Muscle layer of duodenum (tissue), 2 donors: ENCODE results near the gene NLRC4.
"Not testable (repeated sequence)": the region's sequence is repeated elsewhere in the genome, so short reads cannot be mapped to it uniquely, and the experiment has no call there.

Experiments
- H3K27ac ChIP-seq: one replicate; pipeline ENCODE4 v1.7.0; 2013; ENCODE audit warnings: mild to moderate bottlenecking, low read length
- H3K27me3 ChIP-seq: one replicate; pipeline ENCODE4 v1.7.0; 2013; ENCODE audit warnings: low read depth, mild to moderate bottlenecking, control low read depth, low read length
- H3K36me3 ChIP-seq, 2 donors: one replicate each; pipeline ENCODE4 v1.7.0; 2013; ENCODE audit warnings: low read length in 2 of 2, control low read depth in 1 of 2, mild to moderate bottlenecking in 1 of 2; ENCODE audit not compliant: insufficient read depth in 2 of 2, control insufficient read depth in 1 of 2
- H3K4me1 ChIP-seq, 2 donors: one replicate each; pipeline ENCODE4 v1.7.0; 2013; ENCODE audit warnings: low read length in 2 of 2, mild to moderate bottlenecking in 2 of 2, control low read depth in 1 of 2, moderate library complexity in 1 of 2; ENCODE audit not compliant: insufficient read depth in 2 of 2, control insufficient read depth in 1 of 2
- H3K4me3 ChIP-seq, 2 donors: one replicate each; pipeline ENCODE4 v1.7.0; 2013; ENCODE audit warnings: low read length in 2 of 2, low read depth in 1 of 2, mild to moderate bottlenecking in 1 of 2
- H3K9me3 ChIP-seq, 2 donors: one replicate each; pipeline ENCODE4 v1.7.0; 2013; ENCODE audit warnings: low read length in 2 of 2, control low read depth in 1 of 2, mild to moderate bottlenecking in 1 of 2; ENCODE audit not compliant: control insufficient read depth in 1 of 2
- donor health status: healthy.

The NLRC4 gene

GRCh38 chr2:32264422-32265105 is at the start of gene NLRC4:
NLRC4 (minus strand) TSS chr2:32264886; CDS start chr2:32256775, 8,111 bp downstream.
- Histone ChIP-seq H3K9me3 (no peaks in the 10 kb centered on the region), H3K4me1 (no peaks in the 10 kb centered on the region), H3K4me3 (peak within 1 kb of the TSS in 1 of 2 donors; percentile 46), H3K27me3 (no peaks in the 10 kb centered on the region), H3K36me3 (no peaks in the 10 kb centered on the region), H3K27ac (peak within 1 kb of the TSS; percentile 60)

GRCh38 chr2:32310577-32310976 is 45.9 kb upstream of the NLRC4 start:
- H3K27me3 ChIP-seq: no peaks in the 10 kb centered on the region
- H3K4me3 ChIP-seq: no peak overlapping the region
- H3K9me3 ChIP-seq: no peaks in the 10 kb centered on the region
- H3K36me3 ChIP-seq: peaks cover 8 to 12% of the 10 kb centered on the region in 2 donors
- no peaks in the 10 kb centered on the region for H3K4me1 ChIP-seq
- H3K27ac ChIP-seq: no peak overlapping the region

- H3K36me3 ChIP-seq: peaks cover under 1 to 22% of the 10 kb centered on the region in 2 donors
- H3K27ac ChIP-seq, H3K4me3 ChIP-seq, H3K4me1 ChIP-seq, H3K9me3 ChIP-seq, H3K27me3 ChIP-seq: not testable (repeated sequence)
These were observed 29.4 kb upstream of the NLRC4 start for GRCh38 chr2:32293966-32294562.

- H3K36me3 ChIP-seq: peaks cover 0 to 21% of the 10 kb centered on the region in 2 donors
- H3K27me3 ChIP-seq, H3K4me3 ChIP-seq, H3K27ac ChIP-seq, H3K9me3 ChIP-seq: not testable (repeated sequence)
- peaks cover 4 to 14% of the 10 kb centered on the region in 2 donors for H3K4me1 ChIP-seq
These were observed 28.8 kb upstream of the NLRC4 start for GRCh38 chr2:32293493-32293892.

- no peak overlapping the region for H3K4me3 ChIP-seq
- H3K27ac ChIP-seq: no peak overlapping the region
These were observed 27.1 kb upstream of the NLRC4 start for GRCh38 chr2:32291746-32292145.

GRCh38 chr2:32290000-32290339 is 25.3 kb upstream of the NLRC4 start:
- Histone ChIP-seq H3K9me3 (no peaks in the 10 kb centered on the region), H3K27me3 (no peaks in the 10 kb centered on the region), H3K27ac (no peak overlapping the region), H3K36me3 (peaks cover 0 to 8% of the 10 kb centered on the region in 2 donors), H3K4me1 (peaks cover 4 to 18% of the 10 kb centered on the region in 2 donors), H3K4me3 (no peak overlapping the region)

More at GRCh38 chr2:32291746-32292145, 27.1 kb upstream of the NLRC4 start:
- Histone ChIP-seq H3K9me3 (no peaks in the 10 kb centered on the region), H3K27me3 (no peaks in the 10 kb centered on the region), H3K36me3 (peaks cover 0 to 21% of the 10 kb centered on the region in 2 donors), H3K4me1 (peaks cover 4 to 18% of the 10 kb centered on the region in 2 donors)

GRCh38 chr2:32289165-32289999 is 24.7 kb upstream of the NLRC4 start:
- H3K4me3 ChIP-seq: no peak overlapping the region
- H3K27me3 ChIP-seq: no peaks in the 10 kb centered on the region
- peak overlapping the region; percentile 70 for H3K27ac ChIP-seq
- H3K9me3 ChIP-seq: no peaks in the 10 kb centered on the region
- H3K36me3 ChIP-seq: peaks cover 0 to 10% of the 10 kb centered on the region in 2 donors
- peaks cover 4 to 18% of the 10 kb centered on the region in 2 donors for H3K4me1 ChIP-seq

GRCh38 chr2:32284321-32284720 is 19.6 kb upstream of the NLRC4 start:
- Histone ChIP-seq H3K9me3 (no peaks in the 10 kb centered on the region), H3K36me3 (peaks cover 0 to 4% of the 10 kb centered on the region in 2 donors), H3K27me3 (no peaks in the 10 kb centered on the region), H3K27ac (no peak overlapping the region), H3K4me3 (no peak overlapping the region), H3K4me1 (peaks cover 2 to 25% of the 10 kb centered on the region in 2 donors)

- Histone ChIP-seq H3K9me3 (no peaks in the 10 kb centered on the region), H3K4me3 (peak overlapping the region; percentile 86 to 95), H3K27ac (peak overlapping the region; percentile 90), H3K4me1 (peaks cover 5 to 17% of the 10 kb centered on the region in 2 donors), H3K36me3 (no peaks in the 10 kb centered on the region), H3K27me3 (no peaks in the 10 kb centered on the region)
These were observed 13.8 kb upstream of the NLRC4 start for GRCh38 chr2:32278478-32278853.

GRCh38 chr2:32277674-32278477 is 13.2 kb upstream of the NLRC4 start, which contains the start of gene YIPF4:
YIPF4 (plus strand) TSS chr2:32277904; CDS start chr2:32278156, 252 bp downstream.
- H3K27me3 ChIP-seq: no peaks in the 10 kb centered on the region

GRCh38 chr2:32277363-32277673 is 12.6 kb upstream of the NLRC4 start:
- Histone ChIP-seq H3K9me3 (no peaks in the 10 kb centered on the region), H3K27ac (peak overlapping the region; percentile 90), H3K27me3 (no peaks in the 10 kb centered on the region), H3K4me3 (peak overlapping the region; percentile 86 to 95), H3K36me3 (no peaks in the 10 kb centered on the region), H3K4me1 (peaks cover 5 to 15% of the 10 kb centered on the region in 2 donors)

More at GRCh38 chr2:32277674-32278477, 13.2 kb upstream of the NLRC4 start, which contains the start of gene YIPF4:
- Histone ChIP-seq H3K27ac (peak within 1 kb of the TSS; percentile 90), H3K4me1 (peaks cover 5 to 15% of the 10 kb centered on the region in 2 donors), H3K36me3 (no peaks in the 10 kb centered on the region), H3K4me3 (peak within 1 kb of the TSS; percentile 86 to 95), H3K9me3 (no peaks in the 10 kb centered on the region)
